Astrocyte (in vitro differentiated cells and primary cell): Measurements from ENCODE around the gene HOXA6. TPM values are rescaled to one million over a fixed set of nuclear protein-coding genes. Genes with fewer than 3 reads are reported as not detected.
A peak's percentile ranks its signal among the peaks of the same experiment; 100 is the strongest.

Experiments used
- DNase-seq: peaks from one replicate; pipeline ENCODE4 v3.0.0-alpha.2; 2010; ENCODE audit warnings: low read depth
- FAIRE-seq: peaks from 2 replicates; lab custom pipeline; 2011; peaks lifted over from hg19 to GRCh38; lab: Jason Lieb, UNC
- H2AFZ ChIP-seq: 2 replicates; pipeline ENCODE4 v1.6.0; 2012; ENCODE audit warnings: low read depth, low read length, inconsistent platforms
- H3K27ac ChIP-seq: 2 replicates; pipeline ENCODE4 v1.5.1; 2011; ENCODE audit warnings: low read depth, low read length, inconsistent platforms
- H3K27me3 ChIP-seq: 2 replicates; pipeline ENCODE4 v1.6.0; 2011; ENCODE audit warnings: low read length, inconsistent platforms; ENCODE audit not compliant: insufficient read depth
- H3K36me3 ChIP-seq: 2 replicates; pipeline ENCODE4 v1.5.1; 2011; ENCODE audit warnings: low read length, inconsistent platforms; ENCODE audit not compliant: insufficient read depth
- H3K4me1 ChIP-seq: 2 replicates; pipeline ENCODE4 v1.5.1; 2011; ENCODE audit warnings: low read length, inconsistent platforms; ENCODE audit not compliant: insufficient read depth
- H3K4me2 ChIP-seq: 2 replicates; pipeline ENCODE4 v1.6.0; 2012; ENCODE audit warnings: low read length, inconsistent platforms
- H3K4me3 ChIP-seq: 2 replicates; pipeline ENCODE4 v1.5.1; 2011; ENCODE audit warnings: low read depth, mild to moderate bottlenecking, low read length, inconsistent platforms; ENCODE audit not compliant: insufficient read depth
- H3K79me2 ChIP-seq: 2 replicates; pipeline ENCODE4 v1.6.0; 2012; ENCODE audit warnings: mild to moderate bottlenecking, low read length, inconsistent platforms; ENCODE audit not compliant: insufficient read depth
- H3K9ac ChIP-seq: 2 replicates; pipeline ENCODE4 v1.6.0; 2012; ENCODE audit warnings: mild to moderate bottlenecking, low read length, inconsistent platforms
- H3K9me3 ChIP-seq: 2 replicates; pipeline ENCODE4 v1.5.1; 2012; ENCODE audit warnings: low read depth, mild to moderate bottlenecking, low read length, inconsistent platforms; ENCODE audit not compliant: insufficient read depth
- H4K20me1 ChIP-seq: 2 replicates; pipeline ENCODE4 v1.6.0; 2012; ENCODE audit warnings: low read length, inconsistent platforms; ENCODE audit not compliant: insufficient read depth
- H3K27ac Mint-ChIP-seq: one replicate; pipeline ENCODE4 v1.8.0; 2021; ENCODE audit warnings: mild to moderate bottlenecking, mixed read lengths; ENCODE audit not compliant: unreplicated experiment
- H3K27me3 Mint-ChIP-seq: one replicate; pipeline ENCODE4 v1.8.0; 2021; ENCODE audit warnings: low read depth, mixed read lengths; ENCODE audit not compliant: unreplicated experiment
- H3K36me3 Mint-ChIP-seq: one replicate; pipeline ENCODE4 v1.8.0; 2021; ENCODE audit warnings: low read depth, mixed read lengths; ENCODE audit not compliant: unreplicated experiment
- H3K4me1 Mint-ChIP-seq: one replicate; pipeline ENCODE4 v1.8.0; 2021; ENCODE audit warnings: low read depth, mixed read lengths; ENCODE audit not compliant: unreplicated experiment
- H3K4me3 Mint-ChIP-seq: one replicate; pipeline ENCODE4 v1.8.0; 2021; ENCODE audit warnings: mild to moderate bottlenecking, moderate library complexity, mixed read lengths; ENCODE audit not compliant: unreplicated experiment
- H3K9me3 Mint-ChIP-seq: one replicate; pipeline ENCODE4 v1.8.0; 2021; ENCODE audit warnings: mild to moderate bottlenecking, mixed read lengths; ENCODE audit not compliant: unreplicated experiment
- EZH2 ChIP-seq: IDR thresholded peaks from 2 replicates; pipeline ENCODE4 v1.6.1; 2012; ENCODE audit warnings: mild to moderate bottlenecking, low read length, inconsistent platforms; ENCODE audit not compliant: insufficient read depth
- total RNA-seq: library from RNA; stranded (reverse); gene quantifications from 2 replicates; pipeline ENCODE4 v1.2.1, GENCODE V29; 2021
- TF ChIP-seq, protein P1 (sequence below): IDR thresholded peaks from 2 replicates; pipeline ENCODE4 v1.5.1; 2011; ENCODE audit warnings: low read depth, mild to moderate bottlenecking, inconsistent platforms, low read length, moderate library complexity; ENCODE audit not compliant: insufficient read depth

The HOXA6 gene
- total RNA-seq, 1 donor from 2014 or later, result not detected

DNA sequence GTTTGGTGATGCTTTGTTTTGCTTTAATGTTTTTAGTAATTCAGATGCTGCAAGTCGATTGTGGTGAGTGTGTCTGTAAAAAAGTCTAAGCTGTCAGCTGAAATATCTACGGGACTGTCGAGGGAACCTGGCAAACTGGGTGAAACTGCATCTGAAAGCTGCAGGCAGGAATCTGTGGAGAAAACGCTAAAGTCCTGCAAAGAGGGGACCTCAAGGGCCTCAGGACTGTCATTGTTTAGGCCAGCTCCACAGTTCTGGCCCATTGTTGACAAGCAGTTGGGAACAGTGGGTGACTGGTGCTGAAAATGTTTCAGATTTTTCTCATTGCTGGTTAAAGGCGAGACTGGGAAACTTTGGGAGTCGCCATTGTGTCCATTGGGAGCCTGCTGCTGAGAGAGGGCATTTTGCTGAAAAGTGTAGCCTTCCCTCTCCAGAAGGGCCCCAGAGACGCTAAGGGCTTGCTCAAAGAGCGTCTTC is 46.8 kb downstream of the HOXA6 start:
- H3K36me3 Mint-ChIP-seq, result peaks cover 5% of the 10 kb centered on the region
- H3K9me3 ChIP-seq, result no peaks in the 10 kb centered on the region
- DNase-seq (peak; percentile 47), FAIRE-seq (no peak)
- H3K9ac ChIP-seq, result peak overlapping the region; percentile 68
- H4K20me1 ChIP-seq, result peaks cover 8% of the 10 kb centered on the region
- peaks cover 42% of the 10 kb centered on the region for H3K9me3 Mint-ChIP-seq
- H3K79me2 ChIP-seq, result peaks cover 41% of the 10 kb centered on the region
- H3K4me3 Mint-ChIP-seq, result no peak overlapping the region
- no peak overlapping the region for H2AFZ ChIP-seq
- peak overlapping the region; percentile 91 for H3K4me2 ChIP-seq
- H3K4me1 Mint-ChIP-seq, result peaks cover 2% of the 10 kb centered on the region
- H3K27me3 ChIP-seq, result peaks cover 75% of the 10 kb centered on the region
- H3K27ac Mint-ChIP-seq, result no peak overlapping the region
- peak overlapping the region; percentile 72 for H3K27ac ChIP-seq
- peak overlapping the region; percentile 50 for H3K4me3 ChIP-seq
- TF ChIP-seq EZH2, result no peak
- TF ChIP-seq, protein P1, sequence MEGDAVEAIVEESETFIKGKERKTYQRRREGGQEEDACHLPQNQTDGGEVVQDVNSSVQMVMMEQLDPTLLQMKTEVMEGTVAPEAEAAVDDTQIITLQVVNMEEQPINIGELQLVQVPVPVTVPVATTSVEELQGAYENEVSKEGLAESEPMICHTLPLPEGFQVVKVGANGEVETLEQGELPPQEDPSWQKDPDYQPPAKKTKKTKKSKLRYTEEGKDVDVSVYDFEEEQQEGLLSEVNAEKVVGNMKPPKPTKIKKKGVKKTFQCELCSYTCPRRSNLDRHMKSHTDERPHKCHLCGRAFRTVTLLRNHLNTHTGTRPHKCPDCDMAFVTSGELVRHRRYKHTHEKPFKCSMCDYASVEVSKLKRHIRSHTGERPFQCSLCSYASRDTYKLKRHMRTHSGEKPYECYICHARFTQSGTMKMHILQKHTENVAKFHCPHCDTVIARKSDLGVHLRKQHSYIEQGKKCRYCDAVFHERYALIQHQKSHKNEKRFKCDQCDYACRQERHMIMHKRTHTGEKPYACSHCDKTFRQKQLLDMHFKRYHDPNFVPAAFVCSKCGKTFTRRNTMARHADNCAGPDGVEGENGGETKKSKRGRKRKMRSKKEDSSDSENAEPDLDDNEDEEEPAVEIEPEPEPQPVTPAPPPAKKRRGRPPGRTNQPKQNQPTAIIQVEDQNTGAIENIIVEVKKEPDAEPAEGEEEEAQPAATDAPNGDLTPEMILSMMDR, result no peak
- H3K4me1 ChIP-seq, result peaks cover 20% of the 10 kb centered on the region
- peaks cover 90% of the 10 kb centered on the region for H3K27me3 Mint-ChIP-seq
- H3K36me3 ChIP-seq, result no peaks in the 10 kb centered on the region

DNA sequence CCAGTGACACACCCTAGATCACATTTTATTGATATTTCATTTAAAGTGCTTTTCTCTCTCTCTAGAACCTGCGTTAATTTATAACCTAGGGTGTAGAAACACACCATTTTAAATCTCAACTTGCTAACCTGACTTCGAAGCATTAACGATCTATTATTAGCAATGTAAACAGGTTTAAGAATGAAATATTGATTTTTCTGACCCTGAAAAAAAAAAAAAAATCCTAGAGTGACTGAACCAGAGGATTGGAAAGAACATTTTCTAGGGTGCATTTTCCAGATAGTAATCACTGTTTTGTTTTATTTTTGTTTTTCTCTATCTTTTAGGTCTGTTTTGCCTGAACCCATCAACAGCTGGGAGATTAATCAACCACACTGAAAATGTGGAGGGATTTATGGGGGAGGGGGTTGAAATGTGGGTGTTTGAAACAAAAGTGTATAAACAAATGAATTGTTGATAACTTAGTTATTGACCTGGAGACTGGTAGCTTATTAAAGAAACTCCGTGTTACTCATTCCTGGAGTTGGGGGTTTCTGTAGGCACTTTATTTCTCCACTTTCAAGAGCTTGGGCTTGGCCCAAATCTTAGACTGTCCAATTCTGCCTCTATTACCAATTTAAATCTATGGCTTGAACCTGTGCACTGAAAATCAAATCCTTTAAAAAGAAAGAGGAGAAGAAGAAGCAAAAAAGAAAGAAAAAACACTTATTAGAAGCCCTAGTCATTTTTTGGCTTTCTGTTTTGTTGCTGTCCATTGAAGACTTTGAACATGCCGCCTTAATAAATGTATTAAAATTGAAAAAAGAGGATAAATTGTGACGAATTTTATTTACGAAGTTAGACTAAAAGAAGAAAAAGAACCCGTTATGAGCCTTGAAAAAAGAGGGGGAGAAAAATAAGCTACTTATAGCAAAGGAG is 47.9 kb downstream of the HOXA6 start:
- peaks cover 5% of the 10 kb centered on the region for H3K36me3 Mint-ChIP-seq
- H3K4me3 ChIP-seq, result peak overlapping the region; percentile 72
- H3K4me1 Mint-ChIP-seq, result peaks cover 2% of the 10 kb centered on the region
- H4K20me1 ChIP-seq, result peaks cover 8% of the 10 kb centered on the region
- H3K27ac ChIP-seq, result peak overlapping the region; percentile 77
- no peak for TF ChIP-seq EZH2
- TF ChIP-seq, protein P1, result no peak
- H3K9me3 Mint-ChIP-seq, result peaks cover 50% of the 10 kb centered on the region
- H3K79me2 ChIP-seq, result peaks cover 41% of the 10 kb centered on the region
- peaks cover 90% of the 10 kb centered on the region for H3K27me3 Mint-ChIP-seq
- H2AFZ ChIP-seq, result no peak overlapping the region
- peak overlapping the region; percentile 87 for H3K9ac ChIP-seq
- FAIRE-seq (no peak), DNase-seq (peak; percentile 19)
- H3K36me3 ChIP-seq, result no peaks in the 10 kb centered on the region
- peaks cover 73% of the 10 kb centered on the region for H3K27me3 ChIP-seq
- peaks cover 12% of the 10 kb centered on the region for H3K4me1 ChIP-seq
- no peaks in the 10 kb centered on the region for H3K9me3 ChIP-seq
- H3K4me2 ChIP-seq, result peak overlapping the region; percentile 91
- no peak overlapping the region for H3K27ac Mint-ChIP-seq
- no peak overlapping the region for H3K4me3 Mint-ChIP-seq
